Esophagus squamous epithelium (tissue), 5 donors: Measurements from ENCODE around the gene CRTAC1. TPM values are rescaled to one million over a fixed set of nuclear protein-coding genes. Genes with fewer than 3 reads are reported as not detected.

Experiments used
- DNase-seq: peaks from one replicate; lab custom pipeline; 2025; lab: John Stamatoyannopoulos, UW
- H3K27ac ChIP-seq, 4 donors: fragments of 200-600 bp; sonication (generic); one replicate each; pipeline ENCODE4 v1.5.1; 2016 to 2019; ENCODE audit warnings: mild to moderate bottlenecking in 1 of 4
- H3K27me3 ChIP-seq, 4 donors: fragments of 200-600 bp; sonication (generic); 1 replicate in 3 of 4; 2 replicates in 1 of 4; pipeline versions ENCODE4 v1.5.1 to v1.6.0; 2017 to 2021; ENCODE audit warnings: antibody characterized with exemption in 1 of 4
- H3K36me3 ChIP-seq, 3 donors: fragments of 200-600 bp; sonication (generic); one replicate each; pipeline ENCODE4 v1.5.1; 2016 to 2019
- H3K4me1 ChIP-seq, 3 donors: fragments of 200-600 bp; sonication (generic); one replicate each; pipeline ENCODE4 v1.5.1; 2017 to 2019
- H3K4me3 ChIP-seq, 4 donors: fragments of 200-600 bp; sonication (generic); 1 replicate in 3 of 4; 2 replicates in 1 of 4; pipeline ENCODE4 v1.5.1; 2016 to 2019; ENCODE audit warnings: mild to moderate bottlenecking in 2 of 4, moderate library complexity in 1 of 4
- H3K9me3 ChIP-seq, 3 donors: fragments of 200-600 bp; sonication (generic); one replicate each; pipeline ENCODE4 v1.5.1; 2016 to 2019
- CTCF ChIP-seq, 6 experiments: fragments of 450-650 bp in 4 of 6; fragments of 200-600 bp in 2 of 6; sonication (generic) in 2 of 6; IDR thresholded peaks; one replicate each; pipeline ENCODE4 v1.5.1; 2016 to 2019; ENCODE audit warnings: antibody characterized with exemption in 6 of 6, mild to moderate bottlenecking in 4 of 6, moderate library complexity in 4 of 6
- POLR2A ChIP-seq, 4 donors: fragments of 450-650 bp; IDR thresholded peaks; one replicate each; pipeline ENCODE4 v1.6.1; 2017; ENCODE audit warnings: antibody characterized with exemption in 4 of 4, mild to moderate bottlenecking in 4 of 4, moderate library complexity in 3 of 4
- WGBS, 2 donors: methylation state at CpG; one replicate each; pipeline ENCODE4 v1.1.5; 2018; 5-methylcytosine and 5-hydroxymethylcytosine counted together
- intact Hi-C: fragments of 100-400 bp; cut with DNase I; formaldehyde crosslinking; loops from one replicate; pipeline ENCODE4 v1.15.0; 2022
- small RNA-seq, 4 donors: library from RNA; depleted of rRNA; stranded (forward); fragments of <200 nt; gene quantifications; one replicate each; pipeline ENCODE3, GENCODE V24; 2016
- total RNA-seq, 4 donors: library from RNA; depleted of rRNA; stranded (reverse); fragments of >200 nt; gene quantifications; one replicate each; pipeline ENCODE4 v1.1.0, GENCODE V29; 2016
- donor health status: DM: yes; HTN: yes; CAD: no.

The CRTAC1 gene
- total RNA-seq, 4 donors from 2014 or later, result 0.22 to 10.7 (median 2.5) TPM

GRCh38 chr10:97816609-97817008 is 213.8 kb downstream of the CRTAC1 start:
- no peak for DNase-seq
- WGBS, 2 donors, result 80% methylated on average over 1 of the region's 4 CpGs; no CpG with 5 or more reads in 1 of the 2 donors
- intact Hi-C loops, result no loop called here
- Histone ChIP-seq H3K9me3 (no peaks in the 10 kb centered on the region), H3K27ac (no peak overlapping the region), H3K27me3 (peaks cover 0 to 46% (median 0%) of the 10 kb centered on the region in 4 donors), H3K4me3 (no peak overlapping the region), H3K36me3 (no peaks in the 10 kb centered on the region), H3K4me1 (no peaks in the 10 kb centered on the region)
- TF ChIP-seq POLR2A (IDR thresholded peaks at IDR 0.05) (no peak), CTCF (IDR thresholded peaks at IDR 0.05) (no peak)

Small RNA genes lying within 50 kb of the gene (small RNA-seq; reads per million reads assigned to genes)
- 0 reads per million in 4 donors for gene AL355301.1

Other genes starting within 250 kb of the CRTAC1 start
- 1 to 10 TPM in 3 of 4 donors, under 1 TPM in 1; 0.30 to 3.3 (median 1.7) TPM for gene GOLGA7B, start 180.8 kb downstream of the CRTAC1 start, total RNA-seq
- 10 to 100 TPM in 2 of 4 donors, 1 to 10 TPM in 2; 5.5 to 12.5 (median 10.1) TPM for gene R3HCC1L, start 104.0 kb upstream of the CRTAC1 start, total RNA-seq
- gene LOXL4, start 237.6 kb upstream of the CRTAC1 start, total RNA-seq, result 1 to 10 TPM in 2 of 4 donors, under 1 TPM in 2; 0.19 to 3.5 (median 1.4) TPM